Embryonic facial prominence (tissue), 1 donor: ENCODE measurements around the gene KDM2A.

Experiments used
- DNase-seq: peaks from one replicate; pipeline ENCODE4 v3.0.0-alpha.2; 2016; ENCODE audit errors: extremely low spot score

KDM2A gene

GRCh38 chr11:67261640-67261945 lies 142.5 kb downstream of the KDM2A start:
- DNase-seq, result no peak

- DNase-seq, result no peak
These were observed 143.1 kb downstream of the KDM2A start for GRCh38 chr11:67261946-67262681.

- no peak for DNase-seq
These were observed 143.9 kb downstream of the KDM2A start for GRCh38 chr11:67262731-67263675.

- DNase-seq, result no peak
These were observed 145.2 kb downstream of the KDM2A start for GRCh38 chr11:67264260-67264659.

- DNase-seq, result no peak
These were observed 146.0 kb downstream of the KDM2A start for GRCh38 chr11:67264877-67265632.

- DNase-seq, result no peak
These were observed 146.8 kb downstream of the KDM2A start for GRCh38 chr11:67265633-67266448.

- DNase-seq, result no peak
These were observed 147.6 kb downstream of the KDM2A start, which contains the start of gene GRK2 for GRCh38 chr11:67266449-67267187. Gene GRK2, plus strand, starts transcription at chr11:67266473. Its CDS starts 227 bp downstream, at chr11:67266700.

- no peak for DNase-seq
These were observed 148.4 kb downstream of the KDM2A start for GRCh38 chr11:67267188-67268080.

- DNase-seq, result no peak
These were observed 149.3 kb downstream of the KDM2A start for GRCh38 chr11:67268081-67268961.

- no peak for DNase-seq
These were observed 149.9 kb downstream of the KDM2A start for GRCh38 chr11:67268962-67269268.

- DNase-seq, result no peak
These were observed 150.6 kb downstream of the KDM2A start for GRCh38 chr11:67269401-67270255.

GRCh38 chr11:67270256-67271204 lies 151.5 kb downstream of the KDM2A start:
- no peak for DNase-seq

- no peak for DNase-seq
These were observed 152.1 kb downstream of the KDM2A start for GRCh38 chr11:67271205-67271540.

- DNase-seq, result no peak
These were observed 152.7 kb downstream of the KDM2A start for GRCh38 chr11:67271541-67272284.

- no peak for DNase-seq
These were observed 153.5 kb downstream of the KDM2A start for GRCh38 chr11:67272327-67273259.
